Fibroblast of the aortic adventitia (primary cell): ENCODE data around the gene ACTR1B. TPM values are rescaled to one million over a fixed set of nuclear protein-coding genes. Genes with fewer than 3 reads are reported as not detected.

Experiments
- DNase-seq: peaks from one replicate; pipeline ENCODE4 v3.0.0-alpha.2; 2010; ENCODE audit warnings: low read depth
- H3K4me3 ChIP-seq: 2 replicates; pipeline ENCODE4 v1.5.1; 2011; ENCODE audit warnings: low read depth, mild to moderate bottlenecking, control low read depth, low read length, moderate library complexity
- total RNA-seq: library from RNA; depleted of rRNA; stranded (reverse); fragments of >200 nt; gene quantifications from 2 replicates; pipeline ENCODE4 v1.2.3, GENCODE V29; 2012; ENCODE audit warnings: low replicate concordance
- TF ChIP-seq, protein P1 (sequence below): IDR thresholded peaks from 2 replicates; pipeline ENCODE4 v1.5.1; 2011; ENCODE audit warnings: mild to moderate bottlenecking, low read length, control low read depth, inconsistent platforms; ENCODE audit not compliant: insufficient read depth

The ACTR1B gene
- total RNA-seq, 1 donor = 44.6 TPM

DNA sequence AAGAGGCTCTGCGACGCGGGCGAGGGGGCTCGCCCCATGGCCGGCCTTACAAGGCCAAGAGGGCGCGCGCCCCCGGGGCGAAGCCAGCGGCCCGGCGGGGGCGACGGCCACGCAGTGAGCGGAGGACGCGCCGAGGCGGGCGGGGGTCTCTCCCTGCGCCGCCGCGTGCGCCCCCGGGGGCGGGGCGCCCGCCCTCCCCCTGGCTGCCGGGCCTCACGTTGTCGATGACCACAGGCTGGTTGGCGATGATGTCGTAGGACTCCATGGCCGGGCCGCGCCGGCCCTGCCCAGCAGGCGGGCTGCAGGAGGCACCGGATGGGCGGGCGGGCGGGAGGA lies 250 bp downstream of the ACTR1B start:
- H3K4me3 ChIP-seq = peak overlapping the region; percentile 81
- DNase-seq = no peak
- TF ChIP-seq, protein P1, sequence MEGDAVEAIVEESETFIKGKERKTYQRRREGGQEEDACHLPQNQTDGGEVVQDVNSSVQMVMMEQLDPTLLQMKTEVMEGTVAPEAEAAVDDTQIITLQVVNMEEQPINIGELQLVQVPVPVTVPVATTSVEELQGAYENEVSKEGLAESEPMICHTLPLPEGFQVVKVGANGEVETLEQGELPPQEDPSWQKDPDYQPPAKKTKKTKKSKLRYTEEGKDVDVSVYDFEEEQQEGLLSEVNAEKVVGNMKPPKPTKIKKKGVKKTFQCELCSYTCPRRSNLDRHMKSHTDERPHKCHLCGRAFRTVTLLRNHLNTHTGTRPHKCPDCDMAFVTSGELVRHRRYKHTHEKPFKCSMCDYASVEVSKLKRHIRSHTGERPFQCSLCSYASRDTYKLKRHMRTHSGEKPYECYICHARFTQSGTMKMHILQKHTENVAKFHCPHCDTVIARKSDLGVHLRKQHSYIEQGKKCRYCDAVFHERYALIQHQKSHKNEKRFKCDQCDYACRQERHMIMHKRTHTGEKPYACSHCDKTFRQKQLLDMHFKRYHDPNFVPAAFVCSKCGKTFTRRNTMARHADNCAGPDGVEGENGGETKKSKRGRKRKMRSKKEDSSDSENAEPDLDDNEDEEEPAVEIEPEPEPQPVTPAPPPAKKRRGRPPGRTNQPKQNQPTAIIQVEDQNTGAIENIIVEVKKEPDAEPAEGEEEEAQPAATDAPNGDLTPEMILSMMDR = no peak

DNA sequence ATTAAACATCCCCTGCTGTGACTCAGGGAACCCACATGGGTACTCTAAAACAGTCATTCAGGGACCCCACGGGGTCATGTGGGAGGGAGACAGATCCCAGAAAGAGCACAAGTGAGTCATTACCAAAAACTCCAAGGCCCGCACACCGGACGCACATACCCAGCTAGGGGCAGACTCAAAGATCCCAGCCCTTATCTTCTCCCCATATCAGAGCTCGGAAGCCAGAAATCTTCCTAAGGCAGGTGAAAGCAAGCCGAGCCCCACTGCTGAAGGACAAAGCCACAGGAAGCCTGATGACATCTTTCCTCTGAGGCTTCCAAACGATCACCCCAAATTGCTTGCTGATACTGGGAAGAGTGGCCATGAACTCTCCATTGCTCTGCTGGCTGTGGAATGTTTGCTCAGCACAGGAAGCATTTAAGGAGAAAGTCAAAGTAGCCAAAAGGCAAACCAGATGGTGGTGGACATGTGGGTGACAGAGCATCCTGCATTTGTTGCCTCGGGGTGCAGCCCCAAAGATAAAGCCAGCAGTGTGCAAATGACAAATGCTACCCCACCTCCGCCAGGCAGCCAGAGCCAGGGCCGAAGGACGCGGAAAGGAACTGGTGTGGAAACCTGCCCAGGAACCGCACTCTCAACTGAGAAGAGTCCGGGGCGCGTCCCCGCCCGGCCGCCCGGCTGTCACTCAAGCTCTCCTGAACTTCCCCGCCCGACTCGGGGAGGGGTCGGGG lies 784 bp downstream of the ACTR1B start:
- TF ChIP-seq, protein P1 = no peak
- peak; percentile 76 for DNase-seq
- peak overlapping the region; percentile 81 for H3K4me3 ChIP-seq

DNA sequence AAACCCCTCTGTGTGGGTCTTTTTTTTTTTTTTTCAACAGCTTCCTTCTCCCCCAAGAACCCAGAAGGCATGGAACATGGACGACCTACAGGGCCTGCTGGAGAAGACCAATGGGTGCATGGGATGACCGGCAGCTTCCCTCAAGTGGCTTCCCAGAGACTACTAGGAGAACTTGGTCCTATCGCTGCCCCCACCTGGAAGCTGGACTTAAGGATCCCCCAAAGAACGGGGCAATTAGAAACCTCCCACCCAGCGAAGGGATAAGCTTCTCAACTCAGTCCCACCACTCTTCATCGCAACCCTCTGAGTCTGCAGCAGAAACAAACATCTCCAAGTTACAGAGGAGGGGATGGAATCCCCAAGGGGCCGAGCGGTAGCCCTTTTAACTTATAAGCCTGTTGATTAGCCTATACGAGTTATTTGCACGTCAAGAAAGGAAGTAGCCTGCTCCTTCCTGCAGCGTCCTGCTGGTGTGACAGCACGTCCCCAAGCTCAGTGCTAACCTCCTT lies 1.4 kb downstream of the ACTR1B start:
- peak overlapping the region; percentile 81 for H3K4me3 ChIP-seq
- DNase-seq = no peak
- TF ChIP-seq, protein P1 = no peak

DNA sequence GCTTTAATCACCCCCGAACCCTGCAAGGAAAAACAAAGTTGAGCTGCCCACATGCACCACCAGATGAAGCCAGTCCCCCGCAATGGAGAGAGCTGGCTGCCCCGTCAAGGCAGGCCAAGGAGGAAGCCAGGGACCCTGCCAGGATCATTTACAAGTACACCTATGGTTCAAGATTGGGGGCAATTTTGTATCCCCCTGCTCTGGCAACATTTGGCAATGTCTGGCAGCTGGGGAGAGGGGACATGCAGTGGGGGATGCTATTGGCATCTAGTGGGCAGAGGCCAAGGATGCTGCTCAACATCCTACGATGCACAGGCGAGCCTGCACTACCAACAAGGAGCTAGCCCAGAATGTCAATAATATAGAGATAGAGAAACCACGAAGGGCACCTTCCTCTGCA lies 1.9 kb downstream of the ACTR1B start:
- peak overlapping the region; percentile 6 for H3K4me3 ChIP-seq
- TF ChIP-seq, protein P1 = no peak
- no peak for DNase-seq

DNA sequence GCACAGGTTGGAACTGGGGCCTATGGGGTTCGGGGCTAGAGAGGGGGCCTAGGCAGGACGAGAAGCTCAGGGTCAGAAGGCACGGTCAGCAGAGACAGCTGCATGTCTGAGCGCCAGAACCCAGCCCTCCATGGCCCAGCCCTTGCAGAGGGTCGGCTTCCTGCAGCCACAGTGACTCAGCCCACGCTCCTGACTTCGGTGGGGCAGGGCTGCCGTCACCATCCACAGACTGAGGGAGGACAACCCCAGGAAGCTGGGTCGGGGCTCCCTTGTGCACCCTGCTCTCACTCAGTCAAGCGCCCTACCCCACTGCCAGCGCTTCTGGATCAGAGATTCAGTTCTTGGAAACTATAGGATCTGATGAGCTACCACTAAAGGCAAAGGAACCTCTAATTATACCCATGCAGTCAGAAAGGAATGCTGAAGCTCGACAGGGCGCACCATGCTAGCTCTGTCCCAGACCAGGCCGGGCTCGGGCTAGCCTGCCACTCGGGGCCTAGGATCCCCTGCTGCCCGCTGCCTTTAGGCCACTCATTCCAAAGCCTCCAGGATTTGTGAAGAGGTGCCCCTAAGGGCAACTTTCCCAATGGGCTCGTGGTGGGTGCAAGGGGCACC lies 3.0 kb downstream of the ACTR1B start:
- no peak overlapping the region for H3K4me3 ChIP-seq
- DNase-seq = no peak
- TF ChIP-seq, protein P1 = no peak

DNA sequence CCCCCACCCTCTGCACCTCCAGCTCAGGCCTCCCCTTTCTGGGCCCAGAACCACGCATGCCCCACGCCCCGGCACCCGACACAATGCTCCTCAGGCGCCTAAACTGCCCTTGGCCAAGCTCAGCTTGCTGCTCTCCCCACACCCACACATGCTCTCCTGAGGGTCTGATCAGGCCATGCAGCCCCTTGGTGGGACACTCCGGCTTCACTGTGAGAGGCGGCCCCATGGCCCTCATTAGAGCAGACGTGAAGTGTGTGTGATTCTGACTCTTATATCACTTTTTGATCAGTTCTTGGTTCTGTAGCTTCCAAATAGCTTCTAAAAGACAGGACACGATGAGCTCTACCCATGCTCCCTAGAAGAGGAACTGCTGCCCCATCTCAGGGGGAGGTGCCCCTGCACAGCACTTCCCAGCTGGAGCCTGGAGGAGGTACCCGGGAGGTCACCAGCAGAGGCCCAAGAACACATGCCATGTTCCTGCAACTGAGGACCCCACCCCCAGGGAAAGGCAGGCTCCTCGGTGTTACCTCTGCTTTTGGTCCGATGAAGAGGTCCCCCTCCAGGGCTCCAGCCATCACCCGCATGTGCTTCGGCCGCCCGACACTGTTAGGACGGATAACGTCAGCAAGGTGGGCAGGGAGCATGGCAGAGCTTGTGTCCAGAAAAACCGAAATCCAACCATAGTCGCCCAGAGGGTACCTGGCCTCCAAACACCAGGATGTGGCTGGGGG lies 3.6 kb downstream of the ACTR1B start:
- no peak for DNase-seq
- TF ChIP-seq, protein P1 = no peak
- no peak overlapping the region for H3K4me3 ChIP-seq
